ENCODE results near the gene SIRT7. TPM values are rescaled to one million over a fixed set of nuclear protein-coding genes. Genes with fewer than 3 reads are reported as not detected.

The SIRT7 gene
- polyA plus RNA-seq (44.5 and 54.4 TPM in 2 replicates), polyA minus RNA-seq (11.9 and 16.6 TPM in 2 replicates)

GRCh38 chr17:81917565-81918332, at the start of gene SIRT7:
TSS of gene SIRT7 (minus strand) at chr17:81918176. CDS start at chr17:81918131, 45 bp downstream.
- H3K79me2 ChIP-seq (replicated peaks; ENCODE audit: insufficient read depth, low read length) = peaks cover 13% of the 10 kb centered on the region
- H3F3A ChIP-seq (ENCODE audit: insufficient read depth, low read length, poor library complexity, severe bottlenecking) = no peaks in the 10 kb centered on the region
- no peaks in the 10 kb centered on the region for H3K9me2 ChIP-seq (ENCODE audit: insufficient read depth, low read length)
- H3K27ac ChIP-seq (ENCODE audit: low read length) = peak within 1 kb of the TSS; percentile 58
- peak within 1 kb of the TSS; percentile 14 for H2AFZ ChIP-seq (ENCODE audit: low read depth, low read length)
- no peak for TF ChIP-seq EZH2 (IDR thresholded peaks at IDR 0.05; ENCODE audit: borderline replicate concordance, insufficient read depth, low read length, poor library complexity, severe bottlenecking)
- peak; percentile 31 for TF ChIP-seq RAD21 (conservative IDR thresholded peaks at IDR 0.05)
- no peak for TF ChIP-seq EP300 (conservative IDR thresholded peaks at IDR 0.05; ENCODE audit: poor library complexity, severe bottlenecking)
- TF ChIP-seq SMC3 (conservative IDR thresholded peaks at IDR 0.05; ENCODE audit: poor library complexity) = peak; percentile 41
- TF ChIP-seq REST (IDR thresholded peaks at IDR 0.05; ENCODE audit: borderline replicate concordance) = no peak
- no peak for TF ChIP-seq CTCF (IDR thresholded peaks at IDR 0.05; ENCODE audit: poor library complexity, severe bottlenecking)
- peak; percentile 81 for TF ChIP-seq MXI1 (conservative IDR thresholded peaks at IDR 0.05; ENCODE audit: poor library complexity, severe bottlenecking)
- peak; percentile 77 for TF ChIP-seq POLR2AphosphoS5 (IDR thresholded peaks at IDR 0.05)
- no peak for TF ChIP-seq TAF1 (IDR thresholded peaks at IDR 0.05; ENCODE audit: low read depth)
- H3K9me3 ChIP-seq (ENCODE audit: low read length) = no peaks in the 10 kb centered on the region
- H3K36me3 ChIP-seq (ENCODE audit: insufficient read depth, low read length) = no peaks in the 10 kb centered on the region
- H3K4me3 ChIP-seq (ENCODE audit: low read length) = peak within 1 kb of the TSS; percentile 79
- peak within 1 kb of the TSS; percentile 68 for H3K9ac ChIP-seq (ENCODE audit: low read length)
- no peaks in the 10 kb centered on the region for H4K20me1 ChIP-seq (ENCODE audit: insufficient read depth)
- H3K27me3 ChIP-seq (ENCODE audit: insufficient read depth, low read depth, low read length) = no peaks in the 10 kb centered on the region
- H3K4me2 ChIP-seq (ENCODE audit: low read length) = peak within 1 kb of the TSS; percentile 90

- Histone ChIP-seq H2AFZ (ENCODE audit: low read depth, low read length) (no peak overlapping the region), H4K20me1 (ENCODE audit: insufficient read depth) (no peaks in the 10 kb centered on the region), H3K9me2 (ENCODE audit: insufficient read depth, low read length) (no peaks in the 10 kb centered on the region), H3K27me3 (ENCODE audit: insufficient read depth, low read depth, low read length) (peaks cover 19% of the 10 kb centered on the region), H3K9me3 (ENCODE audit: low read length) (no peaks in the 10 kb centered on the region), H3K4me2 (ENCODE audit: low read length) (no peak overlapping the region), H3K27ac (ENCODE audit: low read length) (no peak overlapping the region), H3K9ac (ENCODE audit: low read length) (no peak overlapping the region), H3K79me2 (replicated peaks; ENCODE audit: insufficient read depth, low read length) (no peaks in the 10 kb centered on the region), H3F3A (ENCODE audit: insufficient read depth, low read length, poor library complexity, severe bottlenecking) (no peaks in the 10 kb centered on the region), H3K36me3 (ENCODE audit: insufficient read depth, low read length) (no peaks in the 10 kb centered on the region), H3K4me3 (ENCODE audit: low read length) (no peak overlapping the region)
- TF ChIP-seq REST (IDR thresholded peaks at IDR 0.05; ENCODE audit: borderline replicate concordance) = no peak
- TF ChIP-seq POLR2AphosphoS5 (IDR thresholded peaks at IDR 0.05) = no peak
- TF ChIP-seq RAD21 (conservative IDR thresholded peaks at IDR 0.05) = no peak
- no peak for TF ChIP-seq EP300 (conservative IDR thresholded peaks at IDR 0.05; ENCODE audit: poor library complexity, severe bottlenecking)
- no peak for TF ChIP-seq SMC3 (conservative IDR thresholded peaks at IDR 0.05; ENCODE audit: poor library complexity)
Observed at GRCh38 chr17:81967244-81967532, 49.2 kb upstream of the SIRT7 start.
